ENCODE measurements around the gene LCN12.

The LCN12 gene

GRCh38 chr9:136953771-136954269 is 1.7 kb downstream of the LCN12 start:
- no peak overlapping the region for H3K4me3 ChIP-seq (ENCODE audit: low read depth, low read length)
- TF ChIP-seq CTCF (IDR thresholded peaks at IDR 0.05) = no peak
- no peaks in the 10 kb centered on the region for H3K9me3 ChIP-seq (ENCODE audit: control insufficient read depth, low read length)

GRCh38 chr9:136954270-136955083 is 2.4 kb downstream of the LCN12 start:
- no peak overlapping the region for H3K4me3 ChIP-seq (ENCODE audit: low read depth, low read length)
- H3K27me3 ChIP-seq (ENCODE audit: control insufficient read depth, insufficient read depth, low read length) = no peaks in the 10 kb centered on the region
- no peak overlapping the region for H2AFZ ChIP-seq
- H3K4me1 ChIP-seq = no peaks in the 10 kb centered on the region
- no peaks in the 10 kb centered on the region for H3K79me2 ChIP-seq
- TF ChIP-seq CTCF (IDR thresholded peaks at IDR 0.05) = no peak
- H3K9ac ChIP-seq = no peak overlapping the region
- H3K36me3 ChIP-seq (ENCODE audit: control insufficient read depth, insufficient read depth, low read length) = no peaks in the 10 kb centered on the region
- H3K27ac ChIP-seq = no peak overlapping the region
- H3K9me3 ChIP-seq (ENCODE audit: control insufficient read depth, low read length) = no peaks in the 10 kb centered on the region
- no peak overlapping the region for H3K4me2 ChIP-seq (ENCODE audit: low read length)

More at GRCh38 chr9:136953771-136954269, 1.7 kb downstream of the LCN12 start:
- Histone ChIP-seq H3K27ac (no peak overlapping the region), H3K4me2 (ENCODE audit: low read length) (no peak overlapping the region), H3K27me3 (ENCODE audit: control insufficient read depth, insufficient read depth, low read length) (no peaks in the 10 kb centered on the region), H3K4me1 (no peaks in the 10 kb centered on the region), H2AFZ (no peak overlapping the region), H3K79me2 (no peaks in the 10 kb centered on the region), H3K9ac (no peak overlapping the region), H3K36me3 (ENCODE audit: control insufficient read depth, insufficient read depth, low read length) (no peaks in the 10 kb centered on the region)

- H3K9ac ChIP-seq = no peak overlapping the region
- TF ChIP-seq CTCF (IDR thresholded peaks at IDR 0.05) = no peak
- H3K27me3 ChIP-seq (ENCODE audit: control insufficient read depth, insufficient read depth, low read length) = no peaks in the 10 kb centered on the region
- no peaks in the 10 kb centered on the region for H3K9me3 ChIP-seq (ENCODE audit: control insufficient read depth, low read length)
- H3K4me2 ChIP-seq (ENCODE audit: low read length) = no peak overlapping the region
- no peaks in the 10 kb centered on the region for H3K79me2 ChIP-seq
- no peak overlapping the region for H2AFZ ChIP-seq
- no peak overlapping the region for H3K4me3 ChIP-seq (ENCODE audit: low read depth, low read length)
- no peaks in the 10 kb centered on the region for H3K36me3 ChIP-seq (ENCODE audit: control insufficient read depth, insufficient read depth, low read length)
- H3K4me1 ChIP-seq = no peaks in the 10 kb centered on the region
- no peak overlapping the region for H3K27ac ChIP-seq
These were observed 3.3 kb downstream of the LCN12 start for GRCh38 chr9:136955202-136955942.

GRCh38 chr9:136955943-136956335 is 3.9 kb downstream of the LCN12 start:
- TF ChIP-seq CTCF (IDR thresholded peaks at IDR 0.05) = no peak
- no peaks in the 10 kb centered on the region for H3K79me2 ChIP-seq
- H3K9ac ChIP-seq = no peak overlapping the region
- no peaks in the 10 kb centered on the region for H3K27me3 ChIP-seq (ENCODE audit: control insufficient read depth, insufficient read depth, low read length)
- no peaks in the 10 kb centered on the region for H3K4me1 ChIP-seq
- H3K4me3 ChIP-seq (ENCODE audit: low read depth, low read length) = no peak overlapping the region
- H2AFZ ChIP-seq = no peak overlapping the region
- no peaks in the 10 kb centered on the region for H3K36me3 ChIP-seq (ENCODE audit: control insufficient read depth, insufficient read depth, low read length)
- no peak overlapping the region for H3K4me2 ChIP-seq (ENCODE audit: low read length)
- H3K27ac ChIP-seq = no peak overlapping the region
- no peaks in the 10 kb centered on the region for H3K9me3 ChIP-seq (ENCODE audit: control insufficient read depth, low read length)

All from parathyroid adenoma (tissue), 2 donors.